NCI-H748 (cell line): ENCODE data around the gene PACS1.
A peak's percentile ranks its signal among the peaks of the same experiment; 100 is the strongest.
"Not testable (repeated sequence)": the region's sequence is repeated elsewhere in the genome, so short reads cannot be mapped to it uniquely, and the experiment has no call there.

Experiments used
- DNase-seq: peaks from one replicate; lab custom pipeline; 2025; ENCODE audit not compliant: unreplicated experiment; lab: John Stamatoyannopoulos, UW

PACS1 gene

DNA sequence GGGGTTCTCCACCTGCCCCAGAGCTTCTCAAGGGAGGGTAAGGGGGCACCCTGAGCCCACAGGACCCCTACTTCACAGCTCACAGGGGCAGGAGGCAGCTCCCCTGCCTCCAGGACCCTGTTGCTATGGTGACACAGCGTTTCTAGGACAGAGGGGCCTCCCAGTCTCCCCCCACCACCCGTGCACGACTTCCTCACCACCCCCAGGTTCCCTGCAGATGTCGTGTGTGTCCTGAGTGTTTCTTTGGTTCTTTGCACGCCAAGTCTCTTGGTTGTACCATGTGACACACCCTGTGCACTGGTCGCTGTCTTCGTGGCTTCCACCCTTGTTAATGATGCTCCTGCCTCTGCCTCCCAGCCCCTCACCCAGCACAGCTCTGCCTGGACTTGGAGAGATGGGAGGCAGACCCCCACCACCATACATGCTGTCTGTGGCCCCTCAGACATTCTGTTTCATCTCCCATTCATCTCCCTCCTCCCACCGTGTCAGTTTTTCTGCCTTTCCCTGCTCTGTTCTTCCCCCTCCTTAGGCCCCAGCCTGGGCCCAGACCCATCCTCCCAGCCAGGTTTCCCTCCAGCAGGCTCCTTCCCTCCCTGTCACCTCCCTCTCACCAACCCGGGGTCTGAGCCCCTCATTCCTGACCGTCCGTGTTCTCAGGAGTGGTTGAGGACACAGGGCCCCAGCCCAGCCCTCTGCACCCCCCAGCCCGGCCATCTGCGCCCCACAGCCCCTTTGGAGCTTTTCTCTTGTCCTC is 173.9 kb downstream of the PACS1 start:
- DNase-seq, result no peak

DNA sequence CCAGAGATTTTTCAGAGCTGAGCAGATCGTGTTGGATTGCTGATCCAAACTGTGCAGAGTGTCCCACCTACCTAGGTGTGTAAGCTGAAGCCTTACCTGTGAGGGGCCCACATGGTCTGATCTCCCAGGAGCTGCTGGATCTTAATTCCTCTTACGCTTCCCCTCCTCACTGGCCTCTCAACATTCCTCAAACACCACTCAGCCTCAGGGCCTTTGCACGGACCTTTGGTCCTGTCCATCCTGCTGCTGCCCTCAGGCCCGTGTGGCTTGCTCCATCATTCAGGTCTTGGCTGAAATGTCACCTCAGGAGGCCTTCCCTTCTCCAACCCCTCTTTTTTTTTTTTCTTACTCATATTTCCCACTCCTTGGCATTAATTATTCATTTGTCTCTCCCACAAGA is 177.2 kb downstream of the PACS1 start:
- DNase-seq, result no peak

GRCh38 chr11:66247801-66248200 is 177.7 kb downstream of the PACS1 start:
- no peak for DNase-seq

GRCh38 chr11:66248903-66249302 is 178.8 kb downstream of the PACS1 start:
- DNase-seq, result no peak

DNA sequence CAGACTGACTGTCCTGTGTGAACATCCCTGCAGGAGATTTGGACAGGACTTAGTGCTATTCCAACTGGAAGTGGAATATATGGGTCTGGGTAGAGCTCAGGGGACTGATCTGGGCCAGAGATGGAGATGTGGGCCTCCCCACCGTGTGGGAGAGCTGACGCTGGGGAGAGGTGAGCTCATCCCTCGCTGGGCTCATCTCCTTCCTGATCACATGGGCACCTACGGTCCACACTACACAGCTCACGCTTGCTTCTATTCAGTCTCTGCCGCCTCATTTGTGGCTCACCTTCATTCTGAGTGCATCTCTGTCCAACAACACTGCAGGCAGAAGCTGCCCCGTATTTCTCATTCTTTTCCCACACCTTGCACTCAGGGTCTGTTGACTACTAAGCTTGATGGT is 181.7 kb downstream of the PACS1 start:
- DNase-seq, result no peak

DNA sequence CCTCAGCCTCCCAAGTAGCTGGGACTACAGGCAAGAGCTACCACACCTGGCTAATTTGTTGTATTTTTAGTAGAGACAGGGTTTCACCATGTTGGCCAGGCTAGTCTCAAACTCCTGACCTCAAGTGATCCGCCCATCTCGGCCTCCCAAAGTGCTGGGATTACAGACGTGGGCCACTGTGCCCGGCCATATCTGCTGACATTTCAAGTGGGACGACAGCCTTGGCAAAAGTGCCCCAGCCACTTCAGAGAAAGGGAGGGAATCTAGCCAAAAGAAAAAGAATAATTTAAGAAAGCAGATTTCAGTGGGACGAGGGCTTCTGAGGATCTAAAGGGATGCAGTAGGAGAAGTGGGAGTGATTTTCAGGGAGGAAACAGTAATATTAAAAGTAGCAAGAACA is 183.0 kb downstream of the PACS1 start:
- DNase-seq, result not testable (repeated sequence)

DNA sequence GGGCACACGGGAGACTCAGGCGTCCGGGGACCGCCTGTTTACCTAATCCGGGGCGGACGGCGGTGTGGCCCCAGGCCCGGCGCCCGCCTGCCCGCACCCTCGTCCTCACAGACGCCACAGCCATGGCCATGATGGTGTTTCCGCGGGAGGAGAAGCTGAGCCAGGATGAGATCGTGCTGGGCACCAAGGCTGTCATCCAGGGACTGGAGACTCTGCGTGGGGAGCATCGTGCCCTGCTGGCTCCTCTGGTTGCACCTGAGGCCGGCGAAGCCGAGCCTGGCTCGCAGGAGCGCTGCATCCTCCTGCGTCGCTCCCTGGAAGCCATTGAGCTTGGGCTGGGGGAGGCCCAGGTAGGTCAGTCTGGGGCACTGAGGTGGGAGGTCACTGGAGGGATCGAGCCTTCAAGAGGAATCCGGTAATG is 188.4 kb downstream of the PACS1 start:
- no peak for DNase-seq

DNA sequence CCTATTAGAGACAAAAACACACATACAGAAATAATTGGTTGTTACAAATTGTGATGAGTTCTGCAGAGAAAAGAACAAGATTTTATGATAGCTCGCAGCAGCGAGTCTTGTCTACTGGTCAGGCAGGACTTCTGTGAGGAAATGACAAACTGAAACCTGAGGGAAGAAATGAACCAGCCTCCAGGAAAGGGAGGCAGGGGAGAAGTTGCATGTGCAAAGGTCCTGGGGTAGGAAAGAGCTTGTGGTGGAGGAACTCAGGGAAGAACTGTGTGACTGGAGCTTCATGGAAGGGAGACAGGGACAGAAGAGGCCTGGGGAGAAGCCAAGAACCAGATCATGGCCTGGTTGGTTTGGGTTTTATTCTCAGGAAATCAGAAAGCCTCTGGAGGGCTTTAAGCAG is 189.2 kb downstream of the PACS1 start:
- DNase-seq, result no peak

DNA sequence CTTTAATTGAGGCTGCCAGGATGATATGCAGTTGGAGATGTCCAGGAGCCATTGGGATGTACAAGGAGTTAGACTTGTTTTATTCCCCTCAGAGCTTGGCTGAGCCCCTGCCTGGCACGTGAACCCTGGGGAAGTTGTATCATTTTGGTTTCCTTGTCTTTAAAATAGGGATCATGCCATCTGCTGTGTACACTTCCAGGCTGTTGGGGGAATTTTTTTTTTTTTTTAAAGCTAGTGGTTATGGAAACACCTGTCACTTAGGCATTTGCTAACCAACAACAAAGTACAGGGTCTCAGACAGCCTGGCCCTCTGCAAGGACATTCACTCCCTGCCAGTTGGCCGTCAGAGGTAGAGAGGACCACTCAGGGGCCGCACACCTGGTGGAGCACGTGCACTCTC is 189.9 kb downstream of the PACS1 start:
- no peak for DNase-seq

- no peak for DNase-seq
Observed at GRCh38 chr11:66261578-66261977, 191.5 kb downstream of the PACS1 start.

- DNase-seq, result no peak
Observed at GRCh38 chr11:66262191-66262590, 192.1 kb downstream of the PACS1 start.

- DNase-seq, result no peak
Observed at GRCh38 chr11:66262696-66263095, 192.6 kb downstream of the PACS1 start.

DNA sequence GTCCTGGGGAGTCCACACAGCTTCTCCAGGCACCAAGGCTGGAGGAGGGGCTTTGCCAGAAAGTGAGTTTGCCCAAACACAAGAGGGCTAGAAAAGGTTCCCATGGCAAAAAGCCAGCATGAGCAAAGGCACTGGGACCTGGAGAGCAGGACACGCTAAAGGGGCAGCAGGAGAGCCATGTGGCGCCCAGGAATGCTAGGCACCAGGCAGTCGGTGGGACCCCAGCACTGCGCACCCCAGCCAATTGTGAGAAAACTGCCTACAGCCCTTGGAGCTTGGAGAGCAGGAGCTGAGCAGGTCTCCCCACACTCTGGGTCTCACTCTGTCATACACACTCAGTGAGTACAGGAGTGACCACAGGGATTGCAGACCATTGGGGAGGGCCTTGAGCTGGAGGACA is 193.2 kb downstream of the PACS1 start:
- no peak for DNase-seq

GRCh38 chr11:66263785-66264184 is 193.7 kb downstream of the PACS1 start:
- no peak for DNase-seq

- no peak for DNase-seq
Observed at GRCh38 chr11:66264383-66264782, 194.3 kb downstream of the PACS1 start.

DNA sequence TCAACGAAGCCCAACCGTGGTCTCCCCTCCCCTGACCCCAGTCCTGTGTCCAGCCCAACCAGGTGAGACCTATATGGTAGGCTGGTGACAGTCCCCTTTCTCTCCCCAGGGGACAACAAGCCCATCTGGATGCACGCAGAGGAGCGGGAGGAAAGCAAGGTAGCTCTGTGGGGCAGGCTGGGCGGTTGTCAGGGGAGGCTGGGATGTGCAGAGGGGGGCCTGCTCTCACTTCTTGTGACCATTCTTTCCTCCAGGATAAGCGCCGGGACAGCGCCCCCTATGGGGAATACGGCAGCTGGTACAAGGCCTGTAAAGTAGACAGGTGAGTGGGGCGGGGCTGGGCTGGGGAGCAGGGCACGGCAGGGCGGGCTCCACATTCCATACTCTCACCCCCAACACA is 194.8 kb downstream of the PACS1 start:
- peak; percentile 42 for DNase-seq

DNA sequence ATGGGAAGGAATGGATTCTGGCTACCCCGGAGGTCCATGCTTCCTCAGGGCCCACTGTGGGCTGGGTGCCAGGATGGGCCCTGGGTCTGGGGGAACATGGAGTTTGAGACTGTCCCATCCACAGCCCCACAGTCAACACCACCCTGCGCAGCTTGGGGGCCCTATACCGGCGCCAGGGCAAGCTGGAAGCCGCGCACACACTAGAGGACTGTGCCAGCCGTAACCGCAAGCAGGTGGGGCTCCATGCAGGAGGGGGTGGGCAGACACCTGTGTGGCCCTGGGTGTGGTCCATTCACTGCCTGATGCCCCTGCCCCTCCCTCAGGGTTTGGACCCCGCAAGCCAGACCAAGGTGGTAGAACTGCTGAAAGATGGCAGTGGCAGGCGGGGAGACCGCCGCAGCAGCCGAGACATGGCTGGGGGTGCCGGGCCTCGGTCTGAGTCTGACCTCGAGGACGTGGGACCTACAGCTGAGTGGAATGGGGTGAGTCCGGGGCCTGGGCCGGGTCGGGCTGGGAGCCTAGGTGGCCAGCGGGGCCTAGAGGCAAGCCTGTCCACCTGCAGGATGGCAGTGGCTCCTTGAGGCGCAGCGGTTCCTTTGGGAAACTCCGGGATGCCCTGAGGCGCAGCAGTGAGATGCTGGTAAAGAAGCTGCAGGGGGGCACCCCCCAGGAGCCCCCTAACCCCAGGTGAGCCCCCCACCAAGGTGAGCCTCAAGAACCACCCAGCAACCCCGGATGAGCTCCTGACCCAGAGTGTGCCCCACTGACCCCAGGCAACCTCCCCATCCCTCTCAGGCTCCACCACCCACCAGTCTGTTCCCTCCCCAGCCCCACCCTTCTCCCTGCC is 195.7 kb downstream of the PACS1 start:
- DNase-seq, result no peak

GRCh38 chr11:66266378-66267038 is 196.4 kb downstream of the PACS1 start:
- DNase-seq, result no peak

- DNase-seq, result no peak
Observed at GRCh38 chr11:66267039-66267378, 196.9 kb downstream of the PACS1 start.

GRCh38 chr11:66267379-66268243 is 197.5 kb downstream of the PACS1 start:
- DNase-seq, result peak; percentile 81
